Epidermal melanocyte (primary cell): ENCODE results near the gene ALKBH5.

Experiments
- DNase-seq: peaks from one replicate; pipeline ENCODE4 v3.0.0; 2011; ENCODE audit warnings: low spot score; ENCODE audit not compliant: insufficient read length

Gene ALKBH5

GRCh38 chr17:18183334-18184142 lies at the start of gene ALKBH5:
ALKBH5 (plus strand) TSS chr17:18183828; CDS start chr17:18184244, 416 bp downstream.
- DNase-seq = peak; percentile 99

GRCh38 chr17:18136357-18136756 lies 47.3 kb upstream of the ALKBH5 start:
- no peak for DNase-seq

- no peak for DNase-seq
Observed at GRCh38 chr17:18138065-18138749, 45.4 kb upstream of the ALKBH5 start.

GRCh38 chr17:18139092-18139491 lies 44.5 kb upstream of the ALKBH5 start:
- DNase-seq = no peak

GRCh38 chr17:18139498-18139897 lies 44.1 kb upstream of the ALKBH5 start:
- no peak for DNase-seq

- no peak for DNase-seq
Observed at GRCh38 chr17:18139949-18140348, 43.7 kb upstream of the ALKBH5 start.

- DNase-seq = no peak
Observed at GRCh38 chr17:18140648-18141047, 43.0 kb upstream of the ALKBH5 start.

GRCh38 chr17:18141210-18141803 lies 42.3 kb upstream of the ALKBH5 start:
- peak; percentile 64 for DNase-seq

- no peak for DNase-seq
Observed at GRCh38 chr17:18142417-18142816, 41.2 kb upstream of the ALKBH5 start.

- DNase-seq = no peak
Observed at GRCh38 chr17:18143044-18143936, 40.3 kb upstream of the ALKBH5 start.

- DNase-seq = no peak
Observed at GRCh38 chr17:18144261-18144660, 39.4 kb upstream of the ALKBH5 start.

GRCh38 chr17:18144855-18145254 lies 38.8 kb upstream of the ALKBH5 start:
- DNase-seq = no peak

GRCh38 chr17:18145811-18146210 lies 37.8 kb upstream of the ALKBH5 start:
- no peak for DNase-seq

GRCh38 chr17:18146259-18146658 lies 37.4 kb upstream of the ALKBH5 start:
- no peak for DNase-seq

GRCh38 chr17:18146980-18147379 lies 36.6 kb upstream of the ALKBH5 start:
- no peak for DNase-seq

GRCh38 chr17:18148586-18148985 lies 35.0 kb upstream of the ALKBH5 start:
- no peak for DNase-seq

GRCh38 chr17:18151290-18151689 lies 32.3 kb upstream of the ALKBH5 start:
- no peak for DNase-seq

- DNase-seq = no peak
Observed at GRCh38 chr17:18155179-18155578, 28.4 kb upstream of the ALKBH5 start.

GRCh38 chr17:18156171-18156975 lies 27.3 kb upstream of the ALKBH5 start:
- DNase-seq = no peak

- no peak for DNase-seq
Observed at GRCh38 chr17:18156976-18157280, 26.7 kb upstream of the ALKBH5 start.
